ENCODE measurements around the gene BIRC2. TPM values are rescaled to one million over a fixed set of nuclear protein-coding genes. Genes with fewer than 3 reads are reported as not detected.

Gene BIRC2
- total and polyA plus RNA-seq, 3 experiments from 2014 or later = 35.2 to 42.8 (median 40.3) TPM

- H3K4me3 Mint-ChIP-seq = peak overlapping the region; percentile 89 to 98 (median 94)
- Histone ChIP-seq H3K36me3 (ENCODE audit: insufficient read depth, low read length) (no peaks in the 10 kb centered on the region), H3K9me3 (ENCODE audit: low read length) (no peaks in the 10 kb centered on the region), H3K4me1 (ENCODE audit: insufficient read depth, low read length) (peaks cover 53% of the 10 kb centered on the region), H3K4me3 (ENCODE audit: low read length) (peak overlapping the region; percentile 89), H3K27me3 (ENCODE audit: insufficient read depth, low read length, poor library complexity, severe bottlenecking) (no peaks in the 10 kb centered on the region), H3K27ac (ENCODE audit: low read depth, low read length) (peak overlapping the region; percentile 86)
- ChIA-PET POLR2A (interaction anchor here (1.0 kb wide), 1 partner anchor 9 kb away, joined by 3 read pairs; no protein-coding TSS in a partner anchor), CTCF (interaction anchor here (1.1 to 2.6 kb wide), 5 partner anchors 10 to 48 kb away, joined by 3 to 14 read pairs (median 5); no protein-coding TSS in a partner anchor)
- peak overlapping the region; percentile 92 to 100 (median 99) for H3K27ac Mint-ChIP-seq
- DNase-seq = no peak
- H3K27me3 Mint-ChIP-seq = peaks cover 0 to 3% of the 10 kb centered on the region in 2 donors
- peaks cover 64 to 78% (median 66%) of the 10 kb centered on the region in 3 donors for H3K4me1 Mint-ChIP-seq
- H3K36me3 Mint-ChIP-seq = peaks cover 0 to 37% (median 14%) of the 10 kb centered on the region in 3 donors
- peaks cover 0 to 2% (median 0%) of the 10 kb centered on the region in 5 donors for H3K9me3 Mint-ChIP-seq
Observed at GRCh38 chr11:102316346-102316904, 30.6 kb upstream of the BIRC2 start.

GRCh38 chr11:102317099-102317767 lies 29.8 kb upstream of the BIRC2 start, which contains the start of gene BIRC3:
BIRC3 (plus strand) TSS chr11:102317484; CDS start chr11:102324510, 7,026 bp downstream.
- POLR2A ChIA-PET = interaction anchor here (1.0 to 1.6 kb wide), 3 partner anchors 10 to 22 kb away, joined by 3 to 19 read pairs (median 6); no protein-coding TSS in a partner anchor
- peak; percentile 84 to 97 (median 93) for DNase-seq
- Mint-ChIP-seq H3K9me3 (peaks cover 0 to 2% (median 0%) of the 10 kb centered on the region in 5 donors), H3K27ac (peak within 1 kb of the TSS; percentile 92 to 100 (median 99)), H3K4me3 (peak within 1 kb of the TSS; percentile 90 to 98 (median 95)), H3K36me3 (peaks cover 0 to 45% (median 19%) of the 10 kb centered on the region in 3 donors), H3K4me1 (peaks cover 68 to 79% (median 69%) of the 10 kb centered on the region in 3 donors), H3K27me3 (peaks cover 0 to 3% of the 10 kb centered on the region in 2 donors)
- peak within 1 kb of the TSS; percentile 89 for H3K4me3 ChIP-seq (ENCODE audit: low read length)
- peaks cover 58% of the 10 kb centered on the region for H3K4me1 ChIP-seq (ENCODE audit: insufficient read depth, low read length)
- no peaks in the 10 kb centered on the region for H3K27me3 ChIP-seq (ENCODE audit: insufficient read depth, low read length, poor library complexity, severe bottlenecking)
- CTCF ChIA-PET = interaction anchor here (1.1 to 5.4 kb wide), 9 partner anchors 10 to 135 kb away, joined by 3 to 63 read pairs (median 9); no protein-coding TSS in a partner anchor
- H3K27ac ChIP-seq (ENCODE audit: low read depth, low read length) = peak within 1 kb of the TSS; percentile 86
- H3K9me3 ChIP-seq (ENCODE audit: low read length) = no peaks in the 10 kb centered on the region
- no peaks in the 10 kb centered on the region for H3K36me3 ChIP-seq (ENCODE audit: insufficient read depth, low read length)

DNA sequence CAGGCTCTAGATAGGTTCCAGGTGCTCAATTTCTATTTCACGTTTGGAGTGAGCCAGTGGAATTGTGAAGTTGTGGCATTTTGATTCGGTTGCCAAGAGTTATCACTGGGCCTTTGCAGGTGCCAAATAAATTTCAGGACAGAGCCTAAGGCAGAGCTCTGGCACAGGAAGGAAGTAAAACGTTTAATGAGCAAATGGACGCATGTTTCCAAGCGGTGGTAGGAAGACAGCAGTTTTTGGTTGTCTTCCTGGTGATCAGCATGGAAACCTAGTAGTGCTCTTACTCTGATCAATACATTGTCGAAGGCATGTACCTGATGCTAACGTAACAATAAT lies 29.3 kb upstream of the BIRC2 start:
- Mint-ChIP-seq H3K27me3 (peaks cover 0 to 3% of the 10 kb centered on the region in 2 donors), H3K36me3 (peaks cover 0 to 50% (median 22%) of the 10 kb centered on the region in 3 donors), H3K27ac (peak overlapping the region; percentile 92 to 100 (median 99)), H3K9me3 (peaks cover 0 to 2% (median 0%) of the 10 kb centered on the region in 5 donors), H3K4me3 (peak overlapping the region; percentile 89 to 98 (median 94)), H3K4me1 (peaks cover 68 to 79% (median 70%) of the 10 kb centered on the region in 3 donors)
- H3K27ac ChIP-seq (ENCODE audit: low read depth, low read length) = peak overlapping the region; percentile 86
- H3K36me3 ChIP-seq (ENCODE audit: insufficient read depth, low read length) = no peaks in the 10 kb centered on the region
- no peaks in the 10 kb centered on the region for H3K9me3 ChIP-seq (ENCODE audit: low read length)
- H3K4me3 ChIP-seq (ENCODE audit: low read length) = peak overlapping the region; percentile 89
- DNase-seq = no peak
- no peaks in the 10 kb centered on the region for H3K27me3 ChIP-seq (ENCODE audit: insufficient read depth, low read length, poor library complexity, severe bottlenecking)
- peaks cover 60% of the 10 kb centered on the region for H3K4me1 ChIP-seq (ENCODE audit: insufficient read depth, low read length)
- CTCF ChIA-PET = interaction anchor here (0.8 to 5.4 kb wide), 12 partner anchors 11 to 295 kb away, joined by 3 to 63 read pairs (median 8); no protein-coding TSS in a partner anchor
- POLR2A ChIA-PET = interaction anchor here (1.1 to 1.6 kb wide), 4 partner anchors 12 to 134 kb away, joined by 3 to 19 read pairs (median 6); no protein-coding TSS in a partner anchor

- CTCF ChIA-PET = interaction anchor here (0.8 to 5.4 kb wide), 14 partner anchors 11 to 294 kb away, joined by 3 to 63 read pairs (median 6); no protein-coding TSS in a partner anchor
- peaks cover 0 to 2% (median 0%) of the 10 kb centered on the region in 5 donors for H3K9me3 Mint-ChIP-seq
- H3K4me1 Mint-ChIP-seq = peaks cover 66 to 77% (median 68%) of the 10 kb centered on the region in 3 donors
- no peaks in the 10 kb centered on the region for H3K36me3 ChIP-seq (ENCODE audit: insufficient read depth, low read length)
- H3K9me3 ChIP-seq (ENCODE audit: low read length) = no peaks in the 10 kb centered on the region
- peak; percentile 30 to 76 (median 48) for DNase-seq
- H3K27ac Mint-ChIP-seq = peak overlapping the region; percentile 85 to 100 (median 99)
- no peaks in the 10 kb centered on the region for H3K27me3 ChIP-seq (ENCODE audit: insufficient read depth, low read length, poor library complexity, severe bottlenecking)
- peaks cover 0 to 53% (median 24%) of the 10 kb centered on the region in 3 donors for H3K36me3 Mint-ChIP-seq
- POLR2A ChIA-PET = interaction anchor here (0.7 to 1.6 kb wide), 5 partner anchors 11 to 133 kb away, joined by 3 to 19 read pairs (median 6); no protein-coding TSS in a partner anchor
- peak overlapping the region; percentile 90 to 98 (median 95) for H3K4me3 Mint-ChIP-seq
- H3K27me3 Mint-ChIP-seq = peaks cover 0 to 3% of the 10 kb centered on the region in 2 donors
- H3K4me1 ChIP-seq (ENCODE audit: insufficient read depth, low read length) = peaks cover 58% of the 10 kb centered on the region
- H3K27ac ChIP-seq (ENCODE audit: low read depth, low read length) = peak overlapping the region; percentile 86
- H3K4me3 ChIP-seq (ENCODE audit: low read length) = peak overlapping the region; percentile 89
Observed at GRCh38 chr11:102318469-102318868, 28.5 kb upstream of the BIRC2 start.

DNA sequence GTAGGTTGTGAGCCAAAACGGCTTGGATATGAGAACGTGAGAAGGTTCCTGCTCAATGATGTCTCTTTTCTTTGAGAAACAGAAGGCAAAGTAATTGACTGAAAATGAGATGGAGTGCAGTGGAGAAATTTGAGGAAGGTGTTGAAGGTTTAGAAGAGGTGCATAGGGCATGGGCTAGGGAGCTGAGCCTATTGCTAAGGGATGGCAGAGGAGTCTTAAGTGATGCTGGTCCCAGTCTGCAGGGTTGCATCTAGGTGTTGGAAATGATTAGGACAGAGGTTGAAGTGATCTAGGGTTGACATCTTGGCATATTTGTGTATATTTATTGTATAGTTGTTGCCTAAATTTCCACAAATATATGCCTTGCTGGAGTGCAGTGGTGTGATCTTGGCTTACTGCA lies 27.5 kb upstream of the BIRC2 start:
- Histone ChIP-seq H3K27ac (ENCODE audit: low read depth, low read length) (peak overlapping the region; percentile 14), H3K4me1 (ENCODE audit: insufficient read depth, low read length) (peaks cover 60% of the 10 kb centered on the region), H3K4me3 (ENCODE audit: low read length) (peak overlapping the region; percentile 89), H3K27me3 (ENCODE audit: insufficient read depth, low read length, poor library complexity, severe bottlenecking) (no peaks in the 10 kb centered on the region), H3K36me3 (ENCODE audit: insufficient read depth, low read length) (peaks cover 8% of the 10 kb centered on the region), H3K9me3 (ENCODE audit: low read length) (no peaks in the 10 kb centered on the region)
- ChIA-PET POLR2A (interaction anchor here (1.2 to 1.9 kb wide), 2 partner anchors 19 to 25 kb away, joined by 4 to 6 read pairs; no protein-coding TSS in a partner anchor), CTCF (interaction anchor here (0.8 to 5.4 kb wide), 9 partner anchors 9 to 215 kb away, joined by 4 to 48 read pairs (median 9); no protein-coding TSS in a partner anchor)
- DNase-seq = no peak
- Mint-ChIP-seq H3K4me3 (peak overlapping the region; percentile 90 to 98 (median 95)), H3K36me3 (peaks cover 0 to 60% (median 24%) of the 10 kb centered on the region in 3 donors), H3K27ac (peak overlapping the region; percentile 73 to 100 (median 99)), H3K9me3 (peaks cover 0 to 2% (median 0%) of the 10 kb centered on the region in 5 donors), H3K4me1 (peaks cover 64 to 78% (median 70%) of the 10 kb centered on the region in 3 donors), H3K27me3 (peaks cover 0 to 3% of the 10 kb centered on the region in 2 donors)

- H3K4me1 ChIP-seq (ENCODE audit: insufficient read depth, low read length) = peaks cover 59% of the 10 kb centered on the region
- peaks cover 12% of the 10 kb centered on the region for H3K36me3 ChIP-seq (ENCODE audit: insufficient read depth, low read length)
Observed at GRCh38 chr11:102320188-102320587, 26.8 kb upstream of the BIRC2 start.

DNA sequence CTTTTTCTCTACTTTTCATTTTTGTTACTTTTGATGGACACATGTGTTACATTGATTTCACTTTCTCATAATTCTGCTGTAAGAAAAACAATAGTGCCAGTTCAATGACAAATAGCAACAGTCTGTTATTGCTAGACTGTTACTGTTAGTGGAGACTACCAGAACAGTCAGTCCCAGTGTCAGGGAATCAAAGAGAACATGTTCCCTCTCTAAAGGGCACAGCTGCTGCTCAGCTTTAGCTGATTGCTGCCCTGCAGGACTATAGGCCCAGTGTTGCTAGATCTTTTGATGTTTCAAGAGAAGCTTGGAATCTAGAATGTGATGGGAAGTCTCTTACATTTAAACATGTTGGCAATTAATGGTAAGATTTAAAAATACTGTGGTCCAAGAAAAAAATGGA lies 26.3 kb upstream of the BIRC2 start:
- Histone ChIP-seq H3K36me3 (ENCODE audit: insufficient read depth, low read length) (peaks cover 12% of the 10 kb centered on the region), H3K4me1 (ENCODE audit: insufficient read depth, low read length) (peaks cover 55% of the 10 kb centered on the region), H3K9me3 (ENCODE audit: low read length) (no peaks in the 10 kb centered on the region), H3K4me3 (ENCODE audit: low read length) (peak overlapping the region; percentile 89), H3K27ac (ENCODE audit: low read depth, low read length) (peak overlapping the region; percentile 14), H3K27me3 (ENCODE audit: insufficient read depth, low read length, poor library complexity, severe bottlenecking) (no peaks in the 10 kb centered on the region)
- Mint-ChIP-seq H3K4me1 (peaks cover 61 to 77% (median 71%) of the 10 kb centered on the region in 3 donors), H3K27me3 (peaks cover 0 to 3% of the 10 kb centered on the region in 2 donors), H3K27ac (peak overlapping the region; percentile 73 to 100 (median 99)), H3K4me3 (peak overlapping the region; percentile 90 to 98 (median 95)), H3K36me3 (peaks cover 0 to 71% (median 24%) of the 10 kb centered on the region in 3 donors), H3K9me3 (peaks cover 0 to 2% (median 0%) of the 10 kb centered on the region in 5 donors)
- CTCF ChIA-PET = interaction anchor here (1.3 to 5.4 kb wide), 8 partner anchors 10 to 38 kb away, joined by 4 to 48 read pairs (median 10); no protein-coding TSS in a partner anchor
- POLR2A ChIA-PET = interaction anchor here (1.9 kb wide), 1 partner anchor 26 kb away, joined by 6 read pairs; no protein-coding TSS in a partner anchor
- DNase-seq = no peak

More at GRCh38 chr11:102320188-102320587, 26.8 kb upstream of the BIRC2 start:
- Mint-ChIP-seq H3K4me3 (peak overlapping the region; percentile 90 to 98 (median 95)), H3K27me3 (peaks cover 0 to 3% of the 10 kb centered on the region in 2 donors), H3K27ac (peak overlapping the region; percentile 73 to 100 (median 99)), H3K4me1 (peaks cover 64 to 77% (median 71%) of the 10 kb centered on the region in 3 donors), H3K36me3 (peaks cover 0 to 67% (median 24%) of the 10 kb centered on the region in 3 donors), H3K9me3 (peaks cover 0 to 2% (median 0%) of the 10 kb centered on the region in 5 donors)
- no peaks in the 10 kb centered on the region for H3K9me3 ChIP-seq (ENCODE audit: low read length)
- peak overlapping the region; percentile 89 for H3K4me3 ChIP-seq (ENCODE audit: low read length)
- H3K27me3 ChIP-seq (ENCODE audit: insufficient read depth, low read length, poor library complexity, severe bottlenecking) = no peaks in the 10 kb centered on the region
- DNase-seq = no peak
- H3K27ac ChIP-seq (ENCODE audit: low read depth, low read length) = peak overlapping the region; percentile 14
- ChIA-PET CTCF (interaction anchor here (1.3 to 5.4 kb wide), 7 partner anchors 9 to 37 kb away, joined by 4 to 48 read pairs (median 12); no protein-coding TSS in a partner anchor), POLR2A (interaction anchor here (1.2 to 1.9 kb wide), 2 partner anchors 19 to 26 kb away, joined by 4 to 6 read pairs; no protein-coding TSS in a partner anchor)

Data from CD8-positive, alpha-beta memory T cell (primary cell).